OCI-LY3 (cell line): Measurements from ENCODE around the gene ANKRA2.
A peak's percentile ranks its signal among the peaks of the same experiment; 100 is the strongest.

Experiments
- H2AFZ ChIP-seq: fragments of 200-600, 300-600 bp; shearing (Covaris generic); 2 replicates; pipeline ENCODE4 v1.6.0; 2014; ENCODE audit warnings: antibody characterized with exemption, low read depth, low read length
- H3K27ac ChIP-seq: fragments of 200-600, 300-600 bp; sonication (generic); 2 replicates; pipeline ENCODE4 v1.5.1; 2014; ENCODE audit warnings: mild to moderate bottlenecking, low read length, moderate library complexity, mixed read lengths
- H3K27me3 ChIP-seq: fragments of 200-600, 300-600 bp; sonication (generic); 2 replicates; pipeline ENCODE4 v1.6.1; 2014; ENCODE audit warnings: low read depth, low read length, mixed read lengths
- H3K36me3 ChIP-seq: fragments of 200-600, 300-600 bp; sonication (generic); replicated peaks from 2 replicates; pipeline ENCODE3; 2014; ENCODE audit warnings: low read depth, low read length, mixed read lengths
- H3K4me1 ChIP-seq: fragments of 300-600, 200-600 bp; sonication (generic); 2 replicates; pipeline ENCODE4 v1.6.1; 2014; ENCODE audit warnings: low read length, mixed read lengths
- H3K4me2 ChIP-seq: fragments of 200-600, 300-600 bp; sonication (generic); 2 replicates; pipeline ENCODE4 v1.6.1; 2014; ENCODE audit warnings: low read length, mixed read lengths
- H3K4me3 ChIP-seq: fragments of 300-600, 200-600 bp; sonication (generic); 2 replicates; pipeline ENCODE4 v1.5.1; 2014; ENCODE audit warnings: antibody characterized with exemption, mild to moderate bottlenecking, low read length, moderate library complexity
- H3K79me2 ChIP-seq: fragments of 300-600, 200-600 bp; shearing (Covaris generic); 2 replicates; pipeline ENCODE4 v1.6.1; 2014; ENCODE audit warnings: mild to moderate bottlenecking, low read length, mixed read lengths
- H3K9ac ChIP-seq: fragments of 300-600, 200-600 bp; shearing (Covaris generic); 2 replicates; pipeline ENCODE4 v1.6.0; 2014; ENCODE audit warnings: mild to moderate bottlenecking, low read length, moderate library complexity
- H3K9me3 ChIP-seq: fragments of 200-600, 300-600 bp; shearing (Covaris generic); 2 replicates; pipeline ENCODE4 v1.6.1; 2014; ENCODE audit warnings: low read length, mixed read lengths; ENCODE audit not compliant: insufficient read depth
- H4K20me1 ChIP-seq: fragments of 200-600, 300-600 bp; sonication (generic); 2 replicates; pipeline ENCODE4 v1.6.1; 2016; ENCODE audit warnings: low read length, mixed read lengths; ENCODE audit not compliant: insufficient read depth
- CTCF ChIP-seq: fragments of 200-600, 300-600 bp; sonication (generic); IDR thresholded peaks from 2 replicates; pipeline ENCODE4 v1.5.1; 2014; ENCODE audit warnings: antibody characterized with exemption, low read length, low read depth
- EZH2phosphoT487 ChIP-seq: fragments of 200-600 bp; shearing (Covaris generic); IDR thresholded peaks from 2 replicates; pipeline ENCODE4 v1.6.1; 2018; ENCODE audit warnings: antibody characterized with exemption, mixed run types, low read depth

ANKRA2 gene

GRCh38 chr5:73564018-73564417 is 1.4 kb downstream of the ANKRA2 start:
- peak overlapping the region; percentile 98 for H3K4me3 ChIP-seq

GRCh38 chr5:73558950-73559349 is 6.5 kb downstream of the ANKRA2 start:
- H3K4me1 ChIP-seq, result peaks cover 2% of the 10 kb centered on the region; the same call in 1 of the 2 replicates
- H3K9me3 ChIP-seq, result no peaks in the 10 kb centered on the region
- H3K9ac ChIP-seq, result no peak overlapping the region
- H2AFZ ChIP-seq, result no peak overlapping the region
- peaks cover 6% of the 10 kb centered on the region for H3K36me3 ChIP-seq
- no peak for TF ChIP-seq EZH2phosphoT487
- TF ChIP-seq CTCF, result no peak
- H3K79me2 ChIP-seq, result peaks cover 1% of the 10 kb centered on the region
- H3K4me3 ChIP-seq, result no peak overlapping the region
- no peaks in the 10 kb centered on the region for H3K27me3 ChIP-seq
- no peaks in the 10 kb centered on the region for H4K20me1 ChIP-seq
- H3K27ac ChIP-seq, result no peak overlapping the region
- no peak overlapping the region for H3K4me2 ChIP-seq

More at GRCh38 chr5:73564018-73564417, 1.4 kb downstream of the ANKRA2 start:
- TF ChIP-seq EZH2phosphoT487 (no peak), CTCF (no peak)
- H3K9ac ChIP-seq, result peak overlapping the region; percentile 78
- peaks cover 18% of the 10 kb centered on the region for H3K4me1 ChIP-seq
- peak overlapping the region; percentile 87 for H3K4me2 ChIP-seq
- H3K79me2 ChIP-seq, result peaks cover 49% of the 10 kb centered on the region
- H3K27ac ChIP-seq, result no peak overlapping the region
- H3K27me3 ChIP-seq, result no peaks in the 10 kb centered on the region
- H2AFZ ChIP-seq, result no peak overlapping the region
- H4K20me1 ChIP-seq, result no peaks in the 10 kb centered on the region
- peaks cover 6% of the 10 kb centered on the region for H3K36me3 ChIP-seq
- H3K9me3 ChIP-seq, result no peaks in the 10 kb centered on the region

GRCh38 chr5:73552642-73553041 is 12.8 kb downstream of the ANKRA2 start:
- TF ChIP-seq EZH2phosphoT487 (no peak), CTCF (no peak)
- Histone ChIP-seq H3K4me1 (no peaks in the 10 kb centered on the region), H3K79me2 (no peaks in the 10 kb centered on the region)

DNA sequence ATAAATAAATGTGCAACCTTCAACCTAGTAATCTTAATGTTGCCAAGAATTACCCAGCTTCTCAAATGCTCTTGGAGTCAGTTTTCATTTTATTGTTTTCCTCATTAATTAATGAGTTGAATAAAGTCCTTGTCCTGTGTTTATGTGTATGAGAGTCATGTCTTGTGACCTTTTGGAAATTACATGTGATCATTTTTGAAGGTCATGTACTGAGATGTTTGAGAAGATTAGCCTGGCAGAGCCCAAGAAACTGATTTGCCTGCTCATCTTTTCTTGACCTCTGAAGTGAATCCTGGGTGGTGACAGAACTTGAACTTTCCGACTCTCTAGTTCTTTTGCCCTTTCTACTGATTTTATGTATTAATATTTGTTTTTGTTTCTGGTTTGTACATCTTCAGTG is 15.4 kb downstream of the ANKRA2 start:
- Histone ChIP-seq H3K4me3 (no peak overlapping the region), H3K27ac (no peak overlapping the region), H3K4me1 (no peaks in the 10 kb centered on the region), H4K20me1 (no peaks in the 10 kb centered on the region), H3K27me3 (no peaks in the 10 kb centered on the region), H3K9me3 (no peaks in the 10 kb centered on the region), H2AFZ (no peak overlapping the region), H3K9ac (no peak overlapping the region), H3K4me2 (no peak overlapping the region), H3K79me2 (no peaks in the 10 kb centered on the region), H3K36me3 (no peaks in the 10 kb centered on the region)
- TF ChIP-seq EZH2phosphoT487, result no peak
- no peak for TF ChIP-seq CTCF

More at GRCh38 chr5:73552642-73553041, 12.8 kb downstream of the ANKRA2 start:
- H3K9ac ChIP-seq, result no peak overlapping the region
- H3K9me3 ChIP-seq, result no peaks in the 10 kb centered on the region
- H3K4me3 ChIP-seq, result no peak overlapping the region
- no peak overlapping the region for H3K27ac ChIP-seq
- H3K36me3 ChIP-seq, result no peaks in the 10 kb centered on the region
- H3K4me2 ChIP-seq, result no peak overlapping the region
- H4K20me1 ChIP-seq, result no peaks in the 10 kb centered on the region
- H2AFZ ChIP-seq, result no peak overlapping the region
- H3K27me3 ChIP-seq, result no peaks in the 10 kb centered on the region
